Kidney epithelial cell (primary cell): ENCODE measurements around the gene LRRC56. TPM values are rescaled to one million over a fixed set of nuclear protein-coding genes. Genes with fewer than 3 reads are reported as not detected.

Experiments used
- DNase-seq: peaks from one replicate; pipeline ENCODE4 v3.0.0-alpha.2; 2010; ENCODE audit warnings: low read depth
- H3K27me3 ChIP-seq: 2 replicates; pipeline ENCODE4 v1.6.0; 2011; ENCODE audit warnings: low read length; ENCODE audit not compliant: control insufficient read depth, insufficient read depth
- H3K36me3 ChIP-seq: 2 replicates; pipeline ENCODE4 v1.5.1; 2011; ENCODE audit warnings: low read length; ENCODE audit not compliant: control insufficient read depth, insufficient read depth
- H3K4me3 ChIP-seq: 2 replicates; pipeline ENCODE4 v1.5.1; 2011; ENCODE audit warnings: low read depth, mild to moderate bottlenecking, control low read depth, low read length
- CTCF ChIP-seq: IDR thresholded peaks from 2 replicates; pipeline ENCODE4 v1.5.1; 2011; ENCODE audit warnings: mild to moderate bottlenecking, moderate library complexity, low read length, control low read depth, inconsistent platforms; ENCODE audit not compliant: insufficient read depth, poor library complexity, severe bottlenecking
- total RNA-seq: library from RNA; depleted of rRNA; stranded (reverse); fragments of >200 nt; gene quantifications from 2 replicates; pipeline ENCODE4 v1.2.3, GENCODE V29; 2015

The LRRC56 gene
- total RNA-seq, 1 donor from 2014 or later: 1.6 TPM

- DNase-seq: no peak
- TF ChIP-seq CTCF: no peak
- Histone ChIP-seq H3K27me3 (no peaks in the 10 kb centered on the region), H3K36me3 (peaks cover 1% of the 10 kb centered on the region), H3K4me3 (no peak overlapping the region)
Measured at GRCh38 chr11:578276-579035, 41.1 kb downstream of the LRRC56 start.

- H3K4me3 ChIP-seq: no peak overlapping the region
- no peaks in the 10 kb centered on the region for H3K27me3 ChIP-seq
- TF ChIP-seq CTCF: no peak
- peaks cover 1% of the 10 kb centered on the region for H3K36me3 ChIP-seq
- no peak for DNase-seq
Measured at GRCh38 chr11:579830-580601, 42.7 kb downstream of the LRRC56 start.

GRCh38 chr11:581342-581741, 44.0 kb downstream of the LRRC56 start:
- Histone ChIP-seq H3K4me3 (no peak overlapping the region), H3K36me3 (peaks cover 1% of the 10 kb centered on the region), H3K27me3 (no peaks in the 10 kb centered on the region)
- no peak for DNase-seq
- no peak for TF ChIP-seq CTCF

GRCh38 chr11:581752-582151, 44.4 kb downstream of the LRRC56 start:
- Histone ChIP-seq H3K27me3 (no peaks in the 10 kb centered on the region), H3K36me3 (peaks cover 1% of the 10 kb centered on the region), H3K4me3 (no peak overlapping the region)
- TF ChIP-seq CTCF: no peak
- no peak for DNase-seq

- H3K36me3 ChIP-seq: peaks cover 4% of the 10 kb centered on the region
- H3K4me3 ChIP-seq: no peak overlapping the region
- DNase-seq: no peak
- H3K27me3 ChIP-seq: no peaks in the 10 kb centered on the region
- no peak for TF ChIP-seq CTCF
Measured at GRCh38 chr11:584287-584686, 47.0 kb downstream of the LRRC56 start.
